GM18520 (cell line): ENCODE data around the gene PCGF2.

Experiments used
- ATAC-seq: cut with Tn5 transposase; IDR thresholded peaks from one replicate; pipeline ENCODE4 v1.9.1; 2021; ENCODE audit not compliant: unreplicated experiment

Gene PCGF2

GRCh38 chr17:38719943-38720641 lies 28.0 kb downstream of the PCGF2 start:
- ATAC-seq = no peak

- no peak for ATAC-seq
Measured at GRCh38 chr17:38719289-38719942, 28.7 kb downstream of the PCGF2 start.

- ATAC-seq = no peak
Measured at GRCh38 chr17:38717139-38717745, 30.9 kb downstream of the PCGF2 start.

GRCh38 chr17:38716368-38717005 lies 31.6 kb downstream of the PCGF2 start:
- no peak for ATAC-seq

GRCh38 chr17:38715216-38715943 lies 32.8 kb downstream of the PCGF2 start:
- ATAC-seq = no peak

DNA sequence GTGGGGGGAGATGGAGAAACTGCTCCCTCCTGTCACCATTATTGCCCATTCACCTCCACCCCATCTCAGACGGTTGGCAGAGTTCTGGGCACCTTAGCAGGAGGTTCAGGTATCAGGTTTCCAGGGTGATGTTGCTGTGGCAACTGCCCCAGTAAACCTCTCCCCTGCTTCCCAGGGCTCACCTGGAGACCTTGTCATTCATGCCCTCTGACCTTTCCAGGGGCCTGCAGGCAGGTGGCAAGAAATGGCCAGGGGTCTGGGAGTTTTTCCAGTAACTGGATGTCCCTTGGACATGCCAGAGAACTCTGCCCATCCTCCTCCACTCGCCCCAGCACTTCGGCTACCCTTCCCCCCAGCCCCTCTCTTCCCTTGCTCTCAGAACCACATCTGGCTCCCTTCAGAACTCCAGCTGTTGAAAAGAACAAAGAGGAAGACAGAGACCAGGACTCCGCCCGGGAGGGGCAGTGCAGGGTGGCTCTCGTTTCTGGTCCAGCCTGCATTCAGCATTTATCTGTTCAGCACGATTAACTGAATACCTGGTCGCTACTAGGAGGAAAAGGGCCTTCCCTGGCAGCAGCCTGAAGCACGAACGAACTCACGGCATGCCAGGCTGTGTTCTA lies 34.6 kb downstream of the PCGF2 start:
- ATAC-seq = no peak

- no peak for ATAC-seq
Measured at GRCh38 chr17:38712593-38712992, 35.5 kb downstream of the PCGF2 start.

DNA sequence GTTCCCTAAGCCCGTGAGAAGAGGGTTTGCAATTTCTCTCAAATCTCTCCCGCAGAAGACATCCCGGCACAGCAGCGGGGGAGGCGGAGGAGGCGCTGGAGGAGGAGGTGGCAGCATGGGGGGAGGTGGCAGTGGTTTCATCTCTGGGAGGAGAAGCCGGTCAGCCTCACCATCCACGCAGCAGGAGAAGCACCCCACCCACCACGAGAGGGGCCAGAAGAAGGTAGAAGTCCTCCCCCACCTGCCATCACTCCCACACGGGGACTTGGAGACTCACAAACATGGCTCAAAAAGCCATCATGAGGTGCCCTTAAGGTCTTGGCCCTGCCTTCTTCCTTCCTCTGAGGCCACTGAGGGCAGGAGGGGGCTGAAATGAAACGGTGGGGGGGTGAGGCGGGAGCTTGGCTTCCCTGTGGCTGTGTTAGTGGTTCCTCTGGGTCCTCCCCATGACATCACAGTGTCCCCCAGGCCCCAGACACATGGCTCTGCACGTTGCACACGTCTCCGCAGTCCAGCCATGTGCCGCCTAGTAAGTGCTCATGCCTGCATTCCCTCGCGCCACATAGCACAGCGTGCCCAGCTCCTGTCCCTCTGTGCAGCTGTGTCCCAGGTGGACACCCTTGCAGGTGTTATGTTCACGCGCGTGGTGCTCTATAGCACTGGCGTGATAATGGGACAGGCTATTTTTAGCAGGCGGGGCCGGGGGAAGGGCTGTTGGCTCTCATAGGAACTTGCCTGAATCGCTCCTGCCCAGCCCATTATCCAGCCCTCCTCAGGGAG lies 36.2 kb downstream of the PCGF2 start:
- ATAC-seq = no peak

DNA sequence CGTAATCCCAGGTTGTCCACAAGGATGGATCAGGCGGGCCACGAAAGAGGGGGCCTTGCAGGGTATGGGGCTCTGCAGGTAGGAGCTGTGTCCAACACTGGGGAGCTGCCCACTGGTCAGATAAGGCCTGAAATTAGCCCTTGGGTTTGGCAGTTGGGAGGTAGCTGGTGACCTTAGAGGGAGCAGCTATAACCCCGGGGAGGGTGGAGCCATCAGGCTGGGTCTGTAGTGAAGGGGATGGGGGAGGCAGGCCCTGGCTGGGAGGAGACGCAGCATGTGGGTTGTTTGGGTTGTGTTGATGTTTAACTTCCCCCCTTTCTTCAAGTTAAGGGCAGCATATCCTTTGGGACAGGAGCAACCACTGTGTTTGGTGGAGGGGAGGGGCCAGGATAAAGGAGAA lies 37.2 kb downstream of the PCGF2 start:
- ATAC-seq = no peak

GRCh38 chr17:38710604-38710962 lies 37.6 kb downstream of the PCGF2 start:
- no peak for ATAC-seq

DNA sequence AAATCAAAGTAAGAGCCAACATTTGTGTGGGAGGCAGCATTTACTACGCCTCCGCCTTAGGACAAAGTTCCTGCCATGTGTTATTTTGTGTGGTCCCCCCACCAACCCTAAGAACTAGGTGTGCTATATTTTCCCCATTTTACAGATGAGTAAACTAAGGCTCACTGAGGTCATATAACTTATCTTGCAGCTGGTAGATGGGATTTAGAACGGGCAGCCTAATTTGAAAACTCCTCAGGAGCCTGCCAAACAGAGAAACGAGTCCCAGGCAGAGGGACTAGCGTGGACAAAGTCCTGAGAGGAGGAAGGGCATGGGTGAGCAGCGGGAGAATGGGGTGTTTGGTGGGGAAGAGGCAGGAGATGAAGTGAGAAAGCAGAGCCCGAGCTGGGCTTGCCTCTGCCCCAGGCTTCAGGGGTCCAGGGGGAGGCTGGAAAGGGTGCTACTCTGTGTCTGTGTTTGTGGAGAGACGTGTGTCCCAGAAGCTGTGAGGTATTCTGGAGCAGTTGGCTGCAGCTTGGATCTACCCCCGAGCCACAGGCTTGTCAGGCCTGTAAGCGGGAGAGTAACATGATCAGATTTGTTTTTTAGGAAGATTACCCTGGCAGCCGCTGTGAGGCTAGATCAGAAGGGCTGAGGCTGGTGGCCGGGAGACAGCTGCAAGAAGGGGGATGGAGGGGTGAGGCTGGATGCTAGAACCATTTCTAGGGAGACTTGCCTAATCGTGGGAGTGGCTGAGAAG lies 38.1 kb downstream of the PCGF2 start:
- no peak for ATAC-seq

DNA sequence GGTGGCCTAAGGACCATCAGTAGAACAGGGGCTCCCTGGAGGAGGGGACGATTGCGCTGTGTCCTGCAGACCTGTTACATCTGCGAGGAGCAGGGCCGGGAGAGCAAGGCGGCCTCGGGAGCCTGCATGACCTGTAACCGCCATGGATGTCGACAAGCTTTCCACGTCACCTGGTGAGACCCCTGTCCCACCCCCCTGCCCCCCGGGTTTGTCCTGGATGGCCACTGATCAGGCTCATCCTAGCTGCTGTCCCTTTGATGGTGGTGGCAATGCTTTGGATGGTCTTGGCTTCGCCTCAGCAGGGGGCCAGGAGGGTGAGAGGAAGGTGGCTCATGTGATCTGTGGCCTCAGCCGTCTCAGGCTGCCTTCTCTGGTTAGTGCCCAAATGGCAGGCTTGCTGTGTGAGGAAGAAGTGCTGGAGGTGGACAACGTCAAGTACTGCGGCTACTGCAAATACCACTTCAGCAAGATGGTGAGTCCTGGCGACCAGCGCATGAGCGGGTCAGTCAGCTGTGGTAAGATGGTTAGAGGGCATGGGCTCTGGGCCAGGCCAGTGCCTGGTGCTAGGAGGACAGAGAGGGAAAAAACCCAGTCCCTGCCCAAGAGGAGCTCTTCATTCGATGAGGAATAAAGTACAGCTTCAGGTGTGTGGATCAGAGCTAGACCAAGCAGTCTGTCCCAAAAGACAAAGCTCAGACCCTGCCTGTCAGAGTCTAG lies 38.9 kb downstream of the PCGF2 start:
- ATAC-seq = no peak

- ATAC-seq = no peak
Measured at GRCh38 chr17:38707678-38708351, 40.3 kb downstream of the PCGF2 start.

GRCh38 chr17:38706505-38707216 lies 41.5 kb downstream of the PCGF2 start:
- no peak for ATAC-seq

DNA sequence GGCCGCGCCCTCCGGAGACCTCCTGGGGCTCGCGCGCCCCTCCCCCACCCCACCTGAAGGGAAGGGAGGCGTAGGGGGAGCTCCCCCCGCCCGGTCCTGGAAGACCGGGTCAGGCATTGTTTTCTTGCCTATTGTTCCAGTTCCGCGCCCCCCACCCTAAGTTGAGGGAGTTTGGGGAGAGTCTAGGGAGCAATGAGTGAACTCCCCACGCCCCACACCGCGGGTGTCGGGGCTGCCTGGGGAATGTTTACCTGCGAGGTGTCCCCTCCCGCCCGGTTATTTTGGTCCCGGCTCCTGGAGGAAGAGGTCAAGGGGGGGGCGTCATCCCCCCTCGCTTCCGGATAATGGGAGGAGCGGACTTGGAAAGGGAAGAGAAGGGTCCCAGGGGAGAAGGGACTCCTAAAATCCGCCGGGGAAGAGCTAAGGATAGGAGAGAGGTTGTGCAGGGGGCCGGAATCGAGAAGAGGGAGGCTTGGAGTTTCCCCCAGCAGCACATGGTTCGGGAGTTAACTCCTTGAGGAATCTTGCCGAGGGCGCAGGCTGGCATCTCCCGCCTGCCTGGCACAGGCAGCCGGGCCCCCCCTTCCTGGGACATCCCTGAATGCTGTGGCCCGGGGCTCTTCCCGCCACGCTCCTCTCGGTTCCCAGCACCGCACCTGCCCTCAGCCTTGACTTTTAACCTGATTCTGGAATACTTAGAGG lies 42.2 kb downstream of the PCGF2 start:
- ATAC-seq = no peak

GRCh38 chr17:38705523-38705802 lies 42.7 kb downstream of the PCGF2 start:
- ATAC-seq = no peak
